ENCODE measurements around the gene CHST2.

The CHST2 gene

GRCh38 chr3:143151004-143151731 is 31.6 kb downstream of the CHST2 start:
- Histone ChIP-seq H2BK120ac (ENCODE audit: low read depth, low read length) (no peak overlapping the region), H3K4me1 (ENCODE audit: control insufficient read depth, low read depth, low read length) (no peaks in the 10 kb centered on the region), H4K5ac (ENCODE audit: low read length) (no peak overlapping the region), H3K79me2 (ENCODE audit: control insufficient read depth, insufficient read depth, low read length) (no peaks in the 10 kb centered on the region), H3K18ac (ENCODE audit: low read length) (no peak overlapping the region), H3K79me1 (ENCODE audit: low read length) (no peaks in the 10 kb centered on the region), H2BK15ac (replicated peaks; ENCODE audit: low read depth) (no peak overlapping the region), H3K4ac (ENCODE audit: low read depth, low read length) (no peak overlapping the region), H3K9ac (ENCODE audit: low read length) (no peak overlapping the region), H3K23ac (ENCODE audit: low read length) (no peak overlapping the region), H2BK5ac (ENCODE audit: low read length) (no peak overlapping the region), H3K56ac (ENCODE audit: low read length) (no peak overlapping the region), H3K27me3 (ENCODE audit: insufficient read depth, low read length, poor library complexity) (no peaks in the 10 kb centered on the region), H2AK5ac (ENCODE audit: low read length) (no peak overlapping the region), H3K4me2 (ENCODE audit: low read length) (no peak overlapping the region), H3K36me3 (ENCODE audit: control insufficient read depth, insufficient read depth, low read length) (no peaks in the 10 kb centered on the region), H3K4me3 (ENCODE audit: low read length) (no peak overlapping the region), H4K8ac (ENCODE audit: low read depth, low read length) (no peak overlapping the region), H3K27ac (ENCODE audit: low read depth, low read length) (no peak overlapping the region)
- WGBS (ENCODE audit: extremely low coverage, insufficient coverage, low lambda C conversion rate): no CpG with 5 or more reads among the region's 7 CpGs
- DNase-seq: no peak

GRCh38 chr3:143152043-143152442 is 32.5 kb downstream of the CHST2 start:
- H3K27ac ChIP-seq (ENCODE audit: low read depth, low read length): no peak overlapping the region

GRCh38 chr3:143155756-143156155 is 36.2 kb downstream of the CHST2 start:
- no peak overlapping the region for H3K56ac ChIP-seq (ENCODE audit: low read length)
- no peak overlapping the region for H2BK5ac ChIP-seq (ENCODE audit: low read length)
- no peaks in the 10 kb centered on the region for H3K79me2 ChIP-seq (ENCODE audit: control insufficient read depth, insufficient read depth, low read length)
- no peak overlapping the region for H3K18ac ChIP-seq (ENCODE audit: low read length)
- no peaks in the 10 kb centered on the region for H3K36me3 ChIP-seq (ENCODE audit: control insufficient read depth, insufficient read depth, low read length)
- H3K27me3 ChIP-seq (ENCODE audit: insufficient read depth, low read length, poor library complexity): no peaks in the 10 kb centered on the region
- no peak overlapping the region for H2BK15ac ChIP-seq (replicated peaks; ENCODE audit: low read depth)
- no peak overlapping the region for H3K27ac ChIP-seq (ENCODE audit: low read depth, low read length)
- H2BK120ac ChIP-seq (ENCODE audit: low read depth, low read length): no peak overlapping the region
- H2AK5ac ChIP-seq (ENCODE audit: low read length): no peak overlapping the region
- no peak overlapping the region for H3K23ac ChIP-seq (ENCODE audit: low read length)
- DNase-seq: no peak
- no peak overlapping the region for H3K9ac ChIP-seq (ENCODE audit: low read length)
- H4K8ac ChIP-seq (ENCODE audit: low read depth, low read length): no peak overlapping the region
- no peaks in the 10 kb centered on the region for H3K79me1 ChIP-seq (ENCODE audit: low read length)
- no peak overlapping the region for H3K4me2 ChIP-seq (ENCODE audit: low read length)
- no CpG with 5 or more reads among the region's 4 CpGs for WGBS (ENCODE audit: extremely low coverage, insufficient coverage, low lambda C conversion rate)
- H3K4me3 ChIP-seq (ENCODE audit: low read length): no peak overlapping the region
- no peak overlapping the region for H3K4ac ChIP-seq (ENCODE audit: low read depth, low read length)
- H3K4me1 ChIP-seq (ENCODE audit: control insufficient read depth, low read depth, low read length): no peaks in the 10 kb centered on the region
- H4K5ac ChIP-seq (ENCODE audit: low read length): no peak overlapping the region

More at GRCh38 chr3:143152043-143152442, 32.5 kb downstream of the CHST2 start:
- Histone ChIP-seq H3K23ac (ENCODE audit: low read length) (no peak overlapping the region), H3K4me3 (ENCODE audit: low read length) (no peak overlapping the region), H3K4me1 (ENCODE audit: control insufficient read depth, low read depth, low read length) (no peaks in the 10 kb centered on the region), H3K27me3 (ENCODE audit: insufficient read depth, low read length, poor library complexity) (no peaks in the 10 kb centered on the region), H4K8ac (ENCODE audit: low read depth, low read length) (no peak overlapping the region), H3K56ac (ENCODE audit: low read length) (no peak overlapping the region), H2BK120ac (ENCODE audit: low read depth, low read length) (no peak overlapping the region), H3K79me1 (ENCODE audit: low read length) (no peaks in the 10 kb centered on the region), H2BK15ac (replicated peaks; ENCODE audit: low read depth) (no peak overlapping the region), H3K18ac (ENCODE audit: low read length) (no peak overlapping the region), H4K5ac (ENCODE audit: low read length) (no peak overlapping the region), H3K4ac (ENCODE audit: low read depth, low read length) (no peak overlapping the region), H3K4me2 (ENCODE audit: low read length) (no peak overlapping the region), H3K36me3 (ENCODE audit: control insufficient read depth, insufficient read depth, low read length) (no peaks in the 10 kb centered on the region), H3K79me2 (ENCODE audit: control insufficient read depth, insufficient read depth, low read length) (no peaks in the 10 kb centered on the region), H2AK5ac (ENCODE audit: low read length) (no peak overlapping the region), H3K9ac (ENCODE audit: low read length) (no peak overlapping the region), H2BK5ac (ENCODE audit: low read length) (no peak overlapping the region)
- WGBS (ENCODE audit: extremely low coverage, insufficient coverage, low lambda C conversion rate): no CpG with 5 or more reads among the region's 5 CpGs
- DNase-seq: no peak

- no peak overlapping the region for H2AK5ac ChIP-seq (ENCODE audit: low read length)
- DNase-seq: no peak
- H3K23ac ChIP-seq (ENCODE audit: low read length): no peak overlapping the region
- H3K4me1 ChIP-seq (ENCODE audit: control insufficient read depth, low read depth, low read length): no peaks in the 10 kb centered on the region
- H2BK5ac ChIP-seq (ENCODE audit: low read length): no peak overlapping the region
- no peaks in the 10 kb centered on the region for H3K36me3 ChIP-seq (ENCODE audit: control insufficient read depth, insufficient read depth, low read length)
- no peak overlapping the region for H3K56ac ChIP-seq (ENCODE audit: low read length)
- no peak overlapping the region for H3K4ac ChIP-seq (ENCODE audit: low read depth, low read length)
- no peak overlapping the region for H2BK15ac ChIP-seq (replicated peaks; ENCODE audit: low read depth)
- no peak overlapping the region for H3K27ac ChIP-seq (ENCODE audit: low read depth, low read length)
- no peak overlapping the region for H3K18ac ChIP-seq (ENCODE audit: low read length)
- H3K79me1 ChIP-seq (ENCODE audit: low read length): no peaks in the 10 kb centered on the region
- no peak overlapping the region for H3K9ac ChIP-seq (ENCODE audit: low read length)
- H2BK120ac ChIP-seq (ENCODE audit: low read depth, low read length): no peak overlapping the region
- H3K4me3 ChIP-seq (ENCODE audit: low read length): no peak overlapping the region
- WGBS (ENCODE audit: extremely low coverage, insufficient coverage, low lambda C conversion rate): no CpG with 5 or more reads among the region's 2 CpGs
- no peak overlapping the region for H3K4me2 ChIP-seq (ENCODE audit: low read length)
- H3K79me2 ChIP-seq (ENCODE audit: control insufficient read depth, insufficient read depth, low read length): no peaks in the 10 kb centered on the region
- H4K5ac ChIP-seq (ENCODE audit: low read length): no peak overlapping the region
- no peaks in the 10 kb centered on the region for H3K27me3 ChIP-seq (ENCODE audit: insufficient read depth, low read length, poor library complexity)
- H4K8ac ChIP-seq (ENCODE audit: low read depth, low read length): no peak overlapping the region
Measured at GRCh38 chr3:143158014-143158988, 38.7 kb downstream of the CHST2 start.

- H3K9ac ChIP-seq (ENCODE audit: low read length): no peak overlapping the region
- DNase-seq: no peak
- H3K4ac ChIP-seq (ENCODE audit: low read depth, low read length): no peak overlapping the region
- H2BK120ac ChIP-seq (ENCODE audit: low read depth, low read length): no peak overlapping the region
- no peaks in the 10 kb centered on the region for H3K4me1 ChIP-seq (ENCODE audit: control insufficient read depth, low read depth, low read length)
- H2BK5ac ChIP-seq (ENCODE audit: low read length): no peak overlapping the region
- no CpG with 5 or more reads among the region's 11 CpGs for WGBS (ENCODE audit: extremely low coverage, insufficient coverage, low lambda C conversion rate)
- H3K27me3 ChIP-seq (ENCODE audit: insufficient read depth, low read length, poor library complexity): no peaks in the 10 kb centered on the region
- H3K18ac ChIP-seq (ENCODE audit: low read length): no peak overlapping the region
- H3K27ac ChIP-seq (ENCODE audit: low read depth, low read length): no peak overlapping the region
- H3K23ac ChIP-seq (ENCODE audit: low read length): no peak overlapping the region
- no peaks in the 10 kb centered on the region for H3K79me1 ChIP-seq (ENCODE audit: low read length)
- H2BK15ac ChIP-seq (replicated peaks; ENCODE audit: low read depth): no peak overlapping the region
- H3K56ac ChIP-seq (ENCODE audit: low read length): no peak overlapping the region
- no peak overlapping the region for H2AK5ac ChIP-seq (ENCODE audit: low read length)
- H3K79me2 ChIP-seq (ENCODE audit: control insufficient read depth, insufficient read depth, low read length): no peaks in the 10 kb centered on the region
- no peak overlapping the region for H4K5ac ChIP-seq (ENCODE audit: low read length)
- no peaks in the 10 kb centered on the region for H3K36me3 ChIP-seq (ENCODE audit: control insufficient read depth, insufficient read depth, low read length)
- no peak overlapping the region for H4K8ac ChIP-seq (ENCODE audit: low read depth, low read length)
- H3K4me2 ChIP-seq (ENCODE audit: low read length): no peak overlapping the region
- H3K4me3 ChIP-seq (ENCODE audit: low read length): no peak overlapping the region
Measured at GRCh38 chr3:143160437-143160836, 40.9 kb downstream of the CHST2 start.

Measured in mesendoderm (in vitro differentiated cells).